Transverse colon (tissue), 4 donors: ENCODE data around the gene ANP32B. TPM values are rescaled to one million over a fixed set of nuclear protein-coding genes. Genes with fewer than 3 reads are reported as not detected.

ENCODE experiments used
- DNase-seq: peaks from one replicate; pipeline ENCODE4 v3.0.0-alpha.2; 2019
- H3K27ac ChIP-seq, 4 donors: fragments of 200-600 bp; sonication (generic); 2 replicates each; pipeline ENCODE4 v1.5.1; 2016 to 2018; ENCODE audit warnings: inconsistent platforms in 4 of 4
- H3K27me3 ChIP-seq: fragments of 200-600 bp; sonication (generic); 2 replicates; pipeline ENCODE4 v1.5.1; 2017; ENCODE audit warnings: inconsistent platforms
- H3K36me3 ChIP-seq, 4 donors: fragments of 200-600 bp; sonication (generic); 2 replicates each; pipeline ENCODE4 v1.5.1; 2017 to 2019; ENCODE audit warnings: inconsistent platforms in 4 of 4
- H3K4me1 ChIP-seq, 4 donors: fragments of 200-600 bp; sonication (generic); 2 replicates each; pipeline ENCODE4 v1.5.1; 2017 to 2020; ENCODE audit warnings: inconsistent platforms in 4 of 4
- H3K4me3 ChIP-seq, 4 donors: fragments of 200-600 bp; sonication (generic); 1 replicate in 1 of 4; 2 replicates in 3 of 4; pipeline versions ENCODE4 v1.5.1 to v1.6.1; 2017 to 2019; ENCODE audit warnings: inconsistent platforms in 4 of 4
- H3K9me3 ChIP-seq, 2 donors: fragments of 200-600 bp; sonication (generic); 2 replicates each; pipeline ENCODE4 v1.5.1; 2017 to 2019; ENCODE audit warnings: inconsistent platforms in 2 of 2
- CTCF ChIP-seq, 5 experiments: fragments of 200-600 bp in 3 of 5; fragments of 450-650 bp in 2 of 5; sonication (generic) in 3 of 5; IDR thresholded peaks; 1 replicate in 2 of 5; 2 replicates in 3 of 5; pipeline ENCODE4 v1.5.1; 2016 to 2017; ENCODE audit warnings: antibody characterized with exemption in 5 of 5, inconsistent platforms in 3 of 5, mild to moderate bottlenecking in 2 of 5, moderate library complexity in 1 of 5
- EP300 ChIP-seq: sonication (generic); formaldehyde crosslinking; IDR thresholded peaks from one replicate; pipeline ENCODE4 v1.6.1; 2017; ENCODE audit warnings: antibody characterized with exemption, low read depth
- POLR2A ChIP-seq: fragments of 450-650 bp; IDR thresholded peaks from one replicate; pipeline ENCODE4 v1.6.1; 2016; ENCODE audit warnings: antibody characterized with exemption, mild to moderate bottlenecking, moderate library complexity
- POLR2AphosphoS5 ChIP-seq, 3 donors: sonication (generic); formaldehyde crosslinking; IDR thresholded peaks; one replicate each; pipeline ENCODE4 v1.6.1; 2016; ENCODE audit warnings: antibody characterized with exemption in 3 of 3
- WGBS, 2 donors: methylation state at CpG; one replicate each; pipeline ENCODE4 v1.1.5; 2018; ENCODE audit warnings: low coverage in 1 of 2; 5-methylcytosine and 5-hydroxymethylcytosine counted together
- in situ Hi-C, 4 donors: fragments of 200-750 bp; cut with MboI; loops; one replicate each; pipeline versions ENCODE4 v1.15.0 to v1.15.1; 2017; ENCODE audit warnings: low sequenced_read_pairs in 3 of 4, low pct_ligation_motif_present in 1 of 4, low pct_unique_long_range_greater_than_20kb in 1 of 4
- intact Hi-C: fragments of 100-400 bp; cut with DNase I; formaldehyde crosslinking; loops from one replicate; pipeline ENCODE4 v1.15.1; 2023; ENCODE audit warnings: low total_unique reads
- total RNA-seq, 4 donors: library from RNA; depleted of rRNA; stranded (reverse); fragments of >200 nt; gene quantifications; one replicate each; pipeline ENCODE4 v1.1.0, GENCODE V29; 2016

ANP32B gene
- total RNA-seq, 4 donors from 2014 or later, result 37.4 to 65.6 (median 43.0) TPM

- 65 to 74% methylated on average over 5 to 6 of the region's 6 CpGs for WGBS, 2 donors
- Histone ChIP-seq H3K4me3 (no peak overlapping the region), H3K9me3 (no peaks in the 10 kb centered on the region), H3K36me3 (no peaks in the 10 kb centered on the region), H3K27me3 (no peaks in the 10 kb centered on the region), H3K4me1 (no peaks in the 10 kb centered on the region), H3K27ac (peak overlapping the region in 2 of 4 donors; percentile 33 to 43)
- in situ Hi-C loops, result loop anchor here in 1 of 4 donors (25.0 kb wide), 1 partner anchor 133 kb away; the partner anchor contains the start of gene TRMO
- intact Hi-C loops, result no loop called here
- DNase-seq, result no peak
- TF ChIP-seq POLR2AphosphoS5 (IDR thresholded peaks at IDR 0.05), result no peak
These were observed 62.4 kb downstream of the ANP32B start for GRCh38 chr9:98045234-98046179.

GRCh38 chr9:98046180-98046543 is 63.0 kb downstream of the ANP32B start:
- Histone ChIP-seq H3K36me3 (no peaks in the 10 kb centered on the region), H3K27me3 (no peaks in the 10 kb centered on the region), H3K4me1 (no peaks in the 10 kb centered on the region), H3K4me3 (no peak overlapping the region), H3K27ac (no peak overlapping the region), H3K9me3 (no peaks in the 10 kb centered on the region)
- no peak for DNase-seq
- TF ChIP-seq POLR2A (no peak), EP300 (no peak), POLR2AphosphoS5 (IDR thresholded peaks at IDR 0.05) (no peak), CTCF (IDR thresholded peaks at IDR 0.05) (no peak)
- WGBS, 2 donors, result 92 to 93% methylated on average over 5 to 9 of the region's 9 CpGs
- intact Hi-C loops, result no loop called here
- in situ Hi-C loops, result loop anchor here in 1 of 4 donors (25.0 kb wide), 1 partner anchor 134 kb away; the partner anchor contains the start of gene TRMO

GRCh38 chr9:98047002-98047401 is 63.9 kb downstream of the ANP32B start:
- TF ChIP-seq POLR2AphosphoS5 (IDR thresholded peaks at IDR 0.05) (no peak), EP300 (no peak), POLR2A (no peak), CTCF (IDR thresholded peaks at IDR 0.05) (no peak)
- intact Hi-C loops, result no loop called here
- Histone ChIP-seq H3K9me3 (no peaks in the 10 kb centered on the region), H3K27ac (no peak overlapping the region), H3K4me1 (no peaks in the 10 kb centered on the region), H3K36me3 (no peaks in the 10 kb centered on the region), H3K4me3 (no peak overlapping the region), H3K27me3 (no peaks in the 10 kb centered on the region)
- no peak for DNase-seq
- WGBS, 2 donors, result 78 to 89% methylated on average over 3 to 5 of the region's 5 CpGs
- in situ Hi-C loops, result loop anchor here in 1 of 4 donors (25.0 kb wide), 1 partner anchor 135 kb away; the partner anchor contains the start of gene TRMO

GRCh38 chr9:98049288-98050072 is 66.3 kb downstream of the ANP32B start:
- no peaks in the 10 kb centered on the region for H3K27me3 ChIP-seq
- WGBS, 2 donors, result 62 to 100% methylated on average over 1 of the region's 1 CpG
- intact Hi-C loops (no loop called here), in situ Hi-C loops (loop anchor here in 2 of 4 donors (25.0 kb wide), 2 partner anchors 137 to 138 kb away; partner anchors contain the start of genes CORO2A (in 1 of the 2) and TRMO (in 1 of the 2))
- H3K27ac ChIP-seq, result no peak overlapping the region
- no peaks in the 10 kb centered on the region for H3K4me1 ChIP-seq
- DNase-seq, result no peak
- H3K4me3 ChIP-seq, result no peak overlapping the region
- TF ChIP-seq EP300 (no peak), POLR2A (no peak), CTCF (IDR thresholded peaks at IDR 0.05) (no peak), POLR2AphosphoS5 (IDR thresholded peaks at IDR 0.05) (no peak)
- H3K36me3 ChIP-seq, result no peaks in the 10 kb centered on the region
- H3K9me3 ChIP-seq, result no peaks in the 10 kb centered on the region
